Suppressor macrophage (primary cell): ENCODE results near the gene SELENOS.

Source experiments
- DNase-seq, 4 experiments: peaks; one replicate each; pipeline ENCODE4 v3.0.0-alpha.2; 2020 to 2022
- total RNA-seq, 17 experiments: gene quantifications; one replicate each; lab custom pipeline; 2026; ENCODE audit warnings: mixed read lengths in 6 of 17, inconsistent platforms in 3 of 17; lab: John Stamatoyannopoulos, UW

The SELENOS gene
- 34.2 to 78.6 (median 46.4) reads per million in 17 experiments for total RNA-seq

- peak; percentile 95 to 99 (median 97) for DNase-seq
Measured at GRCh38 chr15:101277038-101277822, at the start of gene SELENOS. Gene SELENOS (minus strand): TSS chr15:101277485. CDS start chr15:101277417, 68 bp downstream.

GRCh38 chr15:101326462-101327146, 49.3 kb upstream of the SELENOS start:
- no peak for DNase-seq

GRCh38 chr15:101326026-101326315, 48.7 kb upstream of the SELENOS start:
- DNase-seq = no peak

- DNase-seq = no peak
Measured at GRCh38 chr15:101325263-101326025, 48.2 kb upstream of the SELENOS start.

- no peak for DNase-seq
Measured at GRCh38 chr15:101324524-101325177, 47.4 kb upstream of the SELENOS start.

GRCh38 chr15:101323793-101324523, 46.7 kb upstream of the SELENOS start:
- no peak for DNase-seq

- DNase-seq = no peak
Measured at GRCh38 chr15:101322854-101323477, 45.7 kb upstream of the SELENOS start.

- no peak for DNase-seq
Measured at GRCh38 chr15:101322016-101322695, 44.9 kb upstream of the SELENOS start.

- peak; percentile 87 to 95 (median 92) for DNase-seq
Measured at GRCh38 chr15:101320501-101321052, 43.3 kb upstream of the SELENOS start.

- DNase-seq = no peak
Measured at GRCh38 chr15:101318839-101319238, 41.6 kb upstream of the SELENOS start.

GRCh38 chr15:101318147-101318819, 41.0 kb upstream of the SELENOS start:
- DNase-seq = no peak

- DNase-seq = no peak
Measured at GRCh38 chr15:101317336-101317872, 40.1 kb upstream of the SELENOS start.

GRCh38 chr15:101316529-101316928, 39.2 kb upstream of the SELENOS start:
- DNase-seq = no peak

- DNase-seq = no peak
Measured at GRCh38 chr15:101315736-101316135, 38.5 kb upstream of the SELENOS start.

- no peak for DNase-seq
Measured at GRCh38 chr15:101314336-101315125, 37.2 kb upstream of the SELENOS start.

GRCh38 chr15:101313041-101313761, 35.9 kb upstream of the SELENOS start:
- no peak for DNase-seq

GRCh38 chr15:101310508-101310907, 33.2 kb upstream of the SELENOS start:
- no peak for DNase-seq

- DNase-seq = no peak
Measured at GRCh38 chr15:101310161-101310480, 32.8 kb upstream of the SELENOS start.
